NOMO-1 (cell line): ENCODE results near the gene RETN.
A peak's percentile ranks its signal among the peaks of the same experiment; 100 is the strongest.

Experiments
- DNase-seq, 2 experiments: peaks; one replicate each; lab custom pipeline; 2025; ENCODE audit not compliant: unreplicated experiment in 2 of 2; lab: John Stamatoyannopoulos, UW

Gene RETN

DNA sequence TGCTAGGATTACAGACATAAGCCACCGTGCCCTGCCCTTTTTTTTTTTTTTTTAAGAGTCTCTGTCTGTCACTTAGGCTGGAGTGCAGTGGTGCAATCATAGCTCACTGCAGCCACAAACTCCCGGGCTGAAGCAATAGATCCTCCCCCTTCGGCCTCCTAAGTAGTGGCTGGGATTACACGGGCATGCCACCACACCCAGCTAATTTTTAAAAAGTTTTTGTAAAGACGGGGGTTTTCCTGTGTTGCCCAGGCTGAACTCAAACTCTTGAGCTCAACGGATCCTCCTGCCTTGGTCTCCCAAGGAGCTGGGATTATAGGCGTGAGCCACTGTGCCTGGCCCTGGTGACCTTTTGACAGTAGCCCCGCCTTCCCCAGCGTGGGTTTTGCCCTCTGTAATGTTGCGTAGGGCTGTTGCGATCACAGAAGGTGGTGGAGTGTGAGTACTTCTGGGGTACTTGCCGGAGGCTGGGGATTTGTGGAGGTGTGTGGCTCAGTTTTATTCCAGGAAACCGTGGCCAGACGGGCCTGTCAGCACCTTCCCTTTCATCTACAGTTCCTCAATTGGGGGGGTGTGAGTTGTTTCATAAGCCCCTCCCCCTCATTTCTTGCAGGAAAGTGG, 11.6 kb upstream of the RETN start:
- DNase-seq, result peak; percentile 86 to 91

DNA sequence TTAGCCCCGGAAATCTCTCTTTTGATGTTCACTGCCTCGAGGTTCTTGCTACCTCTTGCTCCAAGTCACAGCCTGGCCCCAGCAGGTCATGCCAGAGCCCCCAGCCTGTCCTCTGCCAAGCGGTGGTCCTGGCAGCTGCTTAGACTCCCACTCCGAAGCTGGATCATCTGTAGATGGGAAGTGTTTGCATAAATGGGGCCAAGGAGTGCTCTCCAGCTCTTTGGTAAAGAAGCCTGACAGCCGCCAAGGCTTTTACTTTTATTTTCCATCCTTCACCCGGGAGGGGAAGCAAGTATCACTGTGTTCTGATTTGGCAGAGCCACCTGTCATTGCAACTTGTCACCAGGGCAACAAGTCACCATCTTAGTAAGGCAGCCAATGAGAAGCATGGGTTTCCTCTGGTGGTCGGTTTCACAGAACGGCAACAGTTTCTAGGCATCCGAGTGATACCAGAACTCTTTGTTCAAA, 10.6 kb upstream of the RETN start:
- DNase-seq, result peak in 1 of 2 experiments; percentile 48

DNA sequence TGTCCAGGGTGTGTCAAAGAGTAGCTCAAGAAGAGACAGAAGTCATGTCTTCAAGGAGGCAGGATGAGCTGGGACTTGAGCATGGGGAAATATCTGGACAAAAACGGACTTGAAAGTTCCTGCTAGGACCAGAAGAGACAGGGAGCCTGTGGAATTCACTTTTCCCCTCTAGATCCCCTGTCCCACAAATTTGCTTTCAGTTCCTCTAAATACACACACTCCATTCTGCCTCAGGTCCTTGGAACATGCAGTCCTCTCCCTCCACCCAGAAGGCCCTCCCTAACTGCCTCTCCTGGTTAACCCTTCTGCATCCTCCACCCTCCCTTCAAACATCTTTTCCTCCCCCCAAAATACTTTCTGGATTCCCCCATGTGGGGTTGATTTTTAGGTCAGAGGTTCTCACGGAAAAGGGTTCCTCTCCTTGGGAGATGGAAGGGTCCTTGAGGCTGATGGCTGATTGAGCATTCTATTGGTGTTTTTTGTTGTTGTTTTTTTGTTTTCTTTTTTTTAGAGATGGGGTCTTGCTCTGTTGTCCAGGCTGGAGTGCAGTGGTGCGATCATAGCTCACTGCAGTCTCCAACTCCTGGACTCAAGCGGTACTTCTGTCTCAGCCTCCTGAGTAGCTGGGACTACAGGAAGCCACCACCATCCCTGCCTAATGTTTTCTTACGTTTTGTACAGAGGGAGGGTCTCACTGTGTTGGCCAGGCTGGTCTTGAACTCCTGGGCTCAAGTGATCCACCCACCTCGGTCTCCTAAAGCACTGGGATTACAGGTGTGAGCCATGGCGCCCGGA, 6.9 kb upstream of the RETN start:
- no peak for DNase-seq

DNA sequence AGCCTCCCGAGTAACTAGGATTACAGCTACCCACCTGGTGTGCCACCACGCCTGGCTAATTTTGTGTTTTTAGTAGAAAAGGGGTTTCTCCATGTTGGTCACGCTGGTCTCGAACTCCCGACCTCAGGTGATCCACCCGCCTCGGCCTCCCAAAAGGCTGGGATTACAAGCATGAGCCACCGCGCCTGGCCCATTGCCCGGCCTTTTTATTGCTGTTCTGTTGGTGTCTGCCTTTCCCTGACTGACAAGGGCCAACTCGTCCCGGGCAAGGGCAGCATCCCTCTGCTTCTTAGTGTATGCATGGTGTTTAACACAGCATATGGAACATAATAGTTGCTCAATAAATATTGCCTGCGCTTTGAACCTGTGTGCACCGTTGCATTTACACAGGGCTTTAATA, 6.2 kb upstream of the RETN start:
- DNase-seq, result no peak

DNA sequence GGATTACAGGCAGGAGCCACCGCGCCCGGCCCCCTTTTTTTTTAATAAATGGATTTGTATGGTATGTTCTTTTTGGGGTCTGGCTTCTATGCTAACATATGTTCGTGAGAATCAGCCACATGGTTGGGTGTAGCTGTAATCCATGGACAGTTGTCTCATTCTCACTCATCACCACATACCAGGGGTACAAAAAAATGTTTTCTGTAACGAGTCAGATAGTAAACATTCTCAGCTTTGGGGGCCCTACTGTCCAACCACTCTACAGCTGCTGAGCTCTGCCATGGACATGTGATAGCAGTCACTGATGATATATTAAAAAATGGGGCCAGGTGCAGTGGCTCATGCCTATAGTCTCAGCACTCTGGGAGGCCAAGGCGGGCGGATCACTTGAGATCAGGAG, 5.1 kb upstream of the RETN start:
- DNase-seq, result no peak

DNA sequence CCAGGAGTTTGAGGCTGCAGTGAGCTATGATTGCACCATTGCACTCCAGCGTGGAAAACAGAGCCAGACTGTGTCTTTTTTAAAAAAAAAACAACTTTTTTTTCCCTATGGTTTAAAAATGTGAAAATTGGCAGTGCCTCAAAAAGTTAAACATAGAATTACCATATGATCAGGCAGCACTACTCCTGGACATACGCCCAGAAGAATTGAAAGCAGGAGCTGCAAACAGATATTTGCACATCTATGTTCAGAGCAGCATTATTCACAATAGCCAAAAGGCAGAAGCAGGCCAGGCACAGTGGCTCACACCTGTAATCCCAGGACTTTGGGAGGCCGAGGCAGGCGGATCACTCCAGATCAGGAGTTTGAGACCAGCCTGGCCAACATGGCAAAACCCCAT, 3.8 kb upstream of the RETN start:
- no peak for DNase-seq

DNA sequence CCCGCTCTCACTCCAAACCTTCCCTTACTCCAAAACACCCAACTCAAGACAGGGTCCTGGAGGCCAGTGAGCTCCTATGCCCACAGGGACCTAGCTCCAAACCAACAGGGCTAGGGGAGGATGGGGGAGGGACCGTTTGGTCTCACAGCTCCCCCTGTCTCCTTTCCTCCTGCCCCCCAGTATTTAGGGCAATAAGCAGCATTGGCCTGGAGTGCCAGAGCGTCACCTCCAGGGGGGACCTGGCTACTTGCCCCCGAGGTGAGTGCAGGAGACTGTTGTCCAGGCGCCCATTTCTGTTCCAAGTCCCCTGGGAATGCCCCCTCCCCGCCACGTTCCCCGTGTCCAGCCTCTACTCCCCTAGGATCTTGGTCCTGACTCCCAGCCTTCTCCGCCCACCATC, 792 bp downstream of the RETN start:
- no peak for DNase-seq

DNA sequence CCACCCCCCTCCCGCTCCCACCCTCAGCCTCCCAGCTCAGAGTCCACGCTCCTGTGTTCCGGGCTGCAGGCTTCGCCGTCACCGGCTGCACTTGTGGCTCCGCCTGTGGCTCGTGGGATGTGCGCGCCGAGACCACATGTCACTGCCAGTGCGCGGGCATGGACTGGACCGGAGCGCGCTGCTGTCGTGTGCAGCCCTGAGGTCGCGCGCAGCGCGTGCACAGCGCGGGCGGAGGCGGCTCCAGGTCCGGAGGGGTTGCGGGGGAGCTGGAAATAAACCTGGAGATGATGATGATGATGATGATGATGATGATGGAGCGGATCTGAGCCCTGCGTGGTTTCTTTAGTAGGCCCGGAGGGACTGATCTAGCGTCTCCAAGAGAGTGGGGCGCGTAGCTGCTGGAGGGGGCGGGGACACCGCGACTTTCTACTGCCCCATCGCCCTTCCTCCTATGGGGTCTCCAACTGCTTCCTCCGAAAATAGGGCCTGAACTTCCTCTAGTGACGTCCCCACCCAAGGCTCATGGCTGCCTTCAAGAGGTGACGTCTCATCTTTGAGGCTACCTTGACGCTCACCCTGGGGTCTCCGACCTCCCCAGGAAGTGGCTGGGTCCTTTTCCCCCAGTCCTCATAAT, 1.4 kb downstream of the RETN start:
- DNase-seq, result peak in 1 of 2 experiments; percentile 15

DNA sequence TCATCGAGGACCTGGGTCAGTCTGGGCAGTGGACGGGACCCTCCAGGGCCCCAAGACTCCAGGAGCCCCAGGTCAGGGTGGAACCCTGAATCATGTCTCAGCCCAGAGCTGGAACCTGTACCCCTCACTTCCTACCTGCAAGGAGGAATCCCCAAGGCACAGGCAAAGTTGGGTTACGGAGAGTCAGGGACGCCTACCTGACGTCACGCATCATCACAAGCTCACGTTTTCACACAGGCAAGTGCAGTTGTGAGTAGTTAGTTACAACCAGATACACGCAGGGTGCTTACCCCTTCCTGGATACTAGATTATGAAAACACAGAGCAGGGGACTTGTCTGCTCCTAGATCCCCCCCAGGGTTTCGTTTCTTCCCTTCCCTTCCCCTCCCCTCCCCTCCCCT, 1.9 kb downstream of the RETN start:
- no peak for DNase-seq

DNA sequence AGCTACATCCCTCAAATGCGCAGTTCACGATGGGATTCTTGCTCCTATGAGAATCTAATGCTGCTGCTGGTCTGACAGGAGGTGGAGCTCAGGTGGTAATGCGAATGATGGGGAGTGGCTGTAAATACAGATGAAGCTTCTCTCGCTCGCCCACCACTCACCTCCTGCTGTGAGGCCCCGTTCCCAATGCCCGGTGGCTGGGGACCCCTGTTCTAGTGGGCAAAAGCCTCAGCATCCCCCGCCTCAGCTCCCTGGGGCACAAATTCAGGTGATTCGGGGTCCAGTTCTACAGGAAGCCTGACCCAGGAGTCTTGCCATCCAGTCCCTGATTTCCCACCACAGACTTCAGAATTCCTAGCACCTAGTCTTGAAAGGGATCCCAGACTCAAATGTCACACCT, 3.7 kb downstream of the RETN start:
- no peak for DNase-seq

DNA sequence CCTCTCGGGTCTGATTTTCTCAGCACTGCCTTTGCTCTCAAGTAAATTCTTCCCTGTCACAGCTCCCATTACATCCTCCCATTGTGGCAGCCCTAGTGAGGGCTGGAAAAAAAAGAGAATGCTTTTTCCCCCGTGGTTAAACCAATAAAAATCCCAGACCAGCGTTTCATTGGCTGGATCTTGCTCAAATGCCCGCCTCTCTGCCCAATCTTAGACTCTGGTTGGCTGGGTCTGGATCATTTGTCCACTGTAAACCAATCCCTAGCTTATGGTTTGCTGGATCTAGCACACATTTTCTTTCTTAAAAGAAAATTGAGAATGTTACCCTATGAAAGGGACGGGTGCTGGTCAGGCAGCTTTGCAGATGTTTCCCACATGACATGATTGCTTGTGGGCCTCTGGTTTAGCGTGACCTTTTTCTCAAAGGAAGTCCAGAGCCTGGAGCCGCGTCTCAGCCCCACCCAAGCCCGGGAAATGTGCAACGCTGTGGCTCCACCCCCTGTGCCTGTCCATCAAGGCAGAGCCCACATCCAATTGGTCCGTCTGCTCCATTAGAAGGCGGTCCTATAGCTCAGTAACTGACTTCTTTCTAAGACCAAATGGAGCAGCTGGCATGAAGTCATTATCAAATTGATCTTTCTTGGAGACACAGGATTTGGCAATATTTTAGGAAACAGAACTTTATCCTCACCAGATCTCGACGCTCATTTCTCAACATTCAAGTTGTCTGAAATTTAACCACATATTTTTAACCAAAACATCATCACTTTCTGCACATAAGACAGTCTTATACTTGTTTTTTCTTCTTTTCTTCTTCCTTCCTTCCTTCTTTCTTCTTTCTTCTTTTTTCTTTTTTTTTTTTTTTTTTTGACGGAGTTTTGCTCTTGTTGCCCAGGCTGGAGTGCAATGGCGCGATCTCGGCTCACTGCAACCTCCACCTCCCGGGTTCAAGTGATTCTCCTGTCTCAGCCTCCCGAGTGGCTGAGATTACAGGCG, 5.5 kb downstream of the RETN start:
- peak; percentile 90 to 96 for DNase-seq

DNA sequence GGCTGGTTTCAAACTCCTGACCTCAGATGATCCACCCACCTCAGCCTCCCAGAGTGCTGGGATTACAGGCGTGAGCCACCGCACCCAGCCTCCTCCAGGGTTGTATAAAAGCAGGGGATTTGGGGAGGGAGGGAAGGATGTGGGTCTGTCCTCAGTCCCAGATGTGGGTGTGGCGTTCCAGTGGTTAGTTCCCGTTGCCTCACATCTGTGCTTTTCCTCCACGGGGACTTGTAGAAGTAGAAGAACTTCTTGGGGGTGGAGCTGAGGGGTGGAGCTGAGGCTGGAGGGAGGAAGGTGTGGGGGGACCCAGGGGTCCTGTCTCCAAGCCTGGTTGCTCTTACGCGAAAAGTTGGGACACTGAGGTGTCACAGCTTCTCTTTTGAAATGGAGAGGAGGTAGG, 7.5 kb downstream of the RETN start:
- DNase-seq, result peak; percentile 47 to 60

DNA sequence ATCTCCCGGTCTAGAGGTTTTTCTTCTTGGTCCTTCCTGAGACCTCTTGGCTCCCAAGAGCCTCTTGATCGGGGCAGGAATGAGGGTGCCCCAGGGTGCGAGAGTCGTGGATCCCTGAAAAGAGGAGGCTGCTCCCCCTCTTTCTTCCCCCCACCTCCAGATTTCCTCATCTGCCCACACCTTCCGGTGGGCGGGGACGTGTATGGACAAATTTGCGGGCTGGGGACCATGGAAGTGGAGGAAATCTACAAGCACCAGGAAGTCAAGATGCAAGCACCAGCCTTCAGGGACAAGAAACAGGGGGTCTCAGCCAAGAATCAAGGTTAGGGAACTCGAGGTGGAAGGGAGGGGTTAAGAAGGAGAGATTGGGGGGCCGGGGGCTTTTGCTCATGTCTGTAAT, 8.0 kb downstream of the RETN start, which contains the start of gene MCEMP1:
TSS of gene MCEMP1 (plus strand) at position 237 of the 400 bp plus-strand sequence. CDS start at position 268, 31 bp downstream.
- peak; percentile 51 to 59 for DNase-seq

DNA sequence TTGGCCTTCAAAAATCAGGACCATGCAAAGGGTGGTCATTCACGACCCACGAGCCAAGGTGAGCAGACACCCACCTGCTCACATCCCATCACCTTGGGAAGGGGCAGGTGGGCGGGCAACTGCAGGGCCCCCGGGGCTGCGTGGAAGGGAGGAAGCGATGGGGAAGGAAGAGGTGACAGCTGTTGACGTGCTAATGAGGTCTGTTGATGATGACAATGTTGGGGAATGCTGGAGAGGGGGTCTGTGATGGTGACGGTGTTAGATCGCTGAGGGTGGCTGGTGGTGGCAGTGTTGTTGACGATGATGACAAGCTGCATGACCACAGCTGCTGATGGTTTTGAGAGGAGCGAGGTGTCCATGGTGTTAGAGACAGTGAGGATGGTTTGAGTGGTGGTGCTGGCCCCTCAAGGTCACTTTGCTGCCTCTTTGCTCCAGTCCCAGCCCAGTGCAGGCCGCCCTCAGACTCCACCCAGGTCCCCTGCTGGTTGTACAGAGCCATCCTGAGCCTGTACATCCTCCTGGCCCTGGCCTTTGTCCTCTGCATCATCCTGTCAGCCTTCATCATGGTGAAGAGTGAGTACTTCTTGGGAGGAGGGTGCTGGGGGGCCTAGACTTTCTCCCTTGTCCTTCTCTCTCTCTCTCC, 8.9 kb downstream of the RETN start:
- DNase-seq, result peak; percentile 29 to 39

DNA sequence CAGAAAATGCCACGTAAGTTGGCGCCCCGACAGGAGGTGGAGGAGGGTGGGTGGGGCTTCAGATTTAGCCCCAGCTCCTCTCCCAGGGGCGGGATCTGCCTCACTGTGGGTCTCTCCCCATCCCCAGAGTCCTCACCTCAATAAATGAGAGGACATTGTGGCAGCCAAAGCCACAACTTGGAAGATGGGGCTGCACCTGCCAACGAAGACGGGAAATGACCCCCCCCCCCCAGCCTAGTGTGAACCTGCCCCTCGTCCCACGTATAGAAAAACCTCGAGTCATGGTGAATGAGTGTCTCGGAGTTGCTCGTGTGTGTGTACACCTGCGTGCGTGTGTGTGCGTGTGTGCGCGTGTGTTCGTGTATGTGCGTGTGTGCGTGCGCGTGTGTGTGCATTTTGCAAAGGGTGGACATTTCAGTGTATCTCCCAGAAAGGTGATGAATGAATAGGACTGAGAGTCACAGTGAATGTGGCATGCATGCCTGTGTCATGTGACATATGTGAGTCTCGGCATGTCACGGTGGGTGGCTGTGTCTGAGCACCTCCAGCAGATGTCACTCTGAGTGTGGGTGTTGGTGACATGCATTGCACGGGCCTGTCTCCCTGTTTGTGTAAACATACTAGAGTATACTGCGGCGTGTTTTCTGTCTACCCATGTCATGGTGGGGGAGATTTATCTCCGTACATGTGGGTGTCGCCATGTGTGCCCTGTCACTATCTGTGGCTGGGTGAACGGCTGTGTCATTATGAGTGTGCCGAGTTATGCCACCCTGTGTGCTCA, 10.3 kb downstream of the RETN start:
- DNase-seq, result peak; percentile 14 to 25

DNA sequence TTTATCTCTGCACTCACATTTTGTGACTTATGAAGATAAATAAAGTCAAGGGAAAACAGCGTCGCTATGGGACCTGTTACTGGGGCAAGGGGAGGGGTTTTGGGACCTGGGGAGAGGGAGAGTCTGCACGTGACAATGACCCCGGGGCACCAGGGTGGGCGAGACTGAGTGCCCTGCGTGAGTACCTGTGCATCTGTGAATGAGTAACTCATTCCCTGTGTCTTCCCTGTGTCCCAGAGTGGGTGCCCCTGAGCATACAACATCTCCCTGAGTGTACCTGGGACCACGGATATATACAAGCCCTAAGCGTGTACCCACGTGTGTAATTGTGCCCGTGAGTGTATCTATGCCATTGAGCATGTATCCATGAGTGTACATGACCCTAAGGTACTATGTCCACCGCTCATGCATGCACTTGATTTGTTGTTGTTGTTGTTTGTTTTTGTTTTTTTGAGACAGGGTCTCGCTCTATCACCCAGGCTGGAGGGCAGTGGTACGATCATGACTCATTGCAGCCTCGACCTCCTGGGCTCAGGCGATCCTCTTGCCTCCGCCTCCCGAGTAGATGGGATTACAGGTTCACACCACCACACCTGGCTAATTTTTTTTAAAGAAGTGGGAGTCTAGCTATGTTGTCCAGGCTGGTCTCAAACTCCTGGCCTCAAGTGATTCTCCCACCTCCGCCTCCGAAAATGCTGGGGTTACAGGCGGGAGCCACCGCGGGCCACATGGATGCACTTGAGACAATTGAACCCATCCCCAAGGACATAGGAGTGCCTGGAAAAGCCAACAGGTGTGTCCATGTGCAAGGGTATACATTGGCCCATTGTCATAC, 11.1 kb downstream of the RETN start:
- no peak for DNase-seq

DNA sequence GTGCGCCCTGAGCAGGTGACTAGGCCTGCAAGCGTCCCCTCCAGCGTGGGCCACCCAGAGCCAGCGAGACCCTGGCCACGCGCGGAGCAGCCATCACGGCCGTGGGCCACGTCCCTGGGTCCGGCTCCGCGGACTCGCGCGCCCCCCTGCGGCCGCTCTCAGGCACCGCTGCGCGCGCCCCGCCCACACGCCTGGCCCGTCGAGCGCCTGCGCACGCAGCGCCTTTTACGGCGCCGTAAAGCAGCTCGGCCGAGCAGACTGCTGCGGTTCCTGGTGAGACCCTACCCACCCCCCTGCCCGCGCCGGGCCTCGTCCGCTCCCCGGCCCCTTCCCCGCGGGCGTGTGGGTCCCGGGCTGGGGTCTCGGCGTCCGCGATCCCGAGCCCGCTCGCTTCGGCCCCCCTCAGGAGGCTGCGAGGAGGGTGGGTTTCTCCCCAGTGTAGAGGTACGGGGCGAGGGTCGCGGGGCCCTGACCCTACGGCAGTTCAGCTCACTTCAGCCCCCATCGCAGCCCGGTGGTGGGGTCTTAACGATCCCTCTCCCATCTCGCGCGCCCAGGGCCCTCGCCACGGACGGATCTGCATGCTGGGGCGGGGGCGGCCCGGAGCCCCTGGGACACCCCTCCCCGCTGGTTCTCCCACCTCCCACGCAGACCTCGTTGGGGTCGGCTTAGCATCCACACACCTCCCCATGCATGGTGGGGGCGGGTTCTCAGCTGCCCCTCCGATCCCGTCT, 11.9 kb downstream of the RETN start, which contains the start of gene TRAPPC5:
TSS of gene TRAPPC5 (plus strand) at position 228 of the 734 bp plus-strand sequence. CDS start 1,421 bp downstream, outside the sequence.
- peak; percentile 72 to 88 for DNase-seq
